D721Med (cell line): ENCODE data around the gene PCSK5.
"Not testable (repeated sequence)": the region's sequence is repeated elsewhere in the genome, so short reads cannot be mapped to it uniquely, and the experiment has no call there.

Experiments used
- DNase-seq: peaks from one replicate; pipeline ENCODE4 v3.0.0; 2011; ENCODE audit warnings: low spot score; ENCODE audit not compliant: insufficient read length
- FAIRE-seq: peaks from 2 replicates; lab custom pipeline; 2011; peaks lifted over from hg19 to GRCh38; lab: Jason Lieb, UNC
- TF ChIP-seq, protein P1 (sequence below): IDR thresholded peaks from 2 replicates; pipeline ENCODE4 v1.5.1; 2012; ENCODE audit warnings: mild to moderate bottlenecking, control low read depth; ENCODE audit not compliant: insufficient read depth; ENCODE audit errors: missing control alignments

PCSK5 gene

DNA sequence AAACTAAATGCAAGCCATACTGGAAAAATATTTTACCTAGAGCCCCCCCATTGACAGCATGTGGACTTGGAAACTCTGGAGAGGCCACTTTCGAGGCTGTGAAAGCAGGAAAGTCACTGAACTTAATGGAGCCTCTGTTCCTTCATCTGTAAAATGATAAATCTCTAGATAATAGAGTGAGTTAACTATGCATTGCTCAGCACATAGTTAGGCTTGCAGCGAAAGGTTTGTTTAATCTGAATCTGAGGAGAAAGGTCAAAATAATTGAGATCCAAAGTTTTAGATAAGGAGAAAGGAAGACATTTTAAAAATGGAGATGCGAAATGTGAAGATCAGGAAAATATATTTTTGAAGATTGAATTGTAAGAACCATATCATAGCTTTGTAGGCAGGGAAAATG is 4.6 kb downstream of the PCSK5 start:
- FAIRE-seq (no peak), DNase-seq (no peak)
- TF ChIP-seq, protein P1, sequence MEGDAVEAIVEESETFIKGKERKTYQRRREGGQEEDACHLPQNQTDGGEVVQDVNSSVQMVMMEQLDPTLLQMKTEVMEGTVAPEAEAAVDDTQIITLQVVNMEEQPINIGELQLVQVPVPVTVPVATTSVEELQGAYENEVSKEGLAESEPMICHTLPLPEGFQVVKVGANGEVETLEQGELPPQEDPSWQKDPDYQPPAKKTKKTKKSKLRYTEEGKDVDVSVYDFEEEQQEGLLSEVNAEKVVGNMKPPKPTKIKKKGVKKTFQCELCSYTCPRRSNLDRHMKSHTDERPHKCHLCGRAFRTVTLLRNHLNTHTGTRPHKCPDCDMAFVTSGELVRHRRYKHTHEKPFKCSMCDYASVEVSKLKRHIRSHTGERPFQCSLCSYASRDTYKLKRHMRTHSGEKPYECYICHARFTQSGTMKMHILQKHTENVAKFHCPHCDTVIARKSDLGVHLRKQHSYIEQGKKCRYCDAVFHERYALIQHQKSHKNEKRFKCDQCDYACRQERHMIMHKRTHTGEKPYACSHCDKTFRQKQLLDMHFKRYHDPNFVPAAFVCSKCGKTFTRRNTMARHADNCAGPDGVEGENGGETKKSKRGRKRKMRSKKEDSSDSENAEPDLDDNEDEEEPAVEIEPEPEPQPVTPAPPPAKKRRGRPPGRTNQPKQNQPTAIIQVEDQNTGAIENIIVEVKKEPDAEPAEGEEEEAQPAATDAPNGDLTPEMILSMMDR = no peak

DNA sequence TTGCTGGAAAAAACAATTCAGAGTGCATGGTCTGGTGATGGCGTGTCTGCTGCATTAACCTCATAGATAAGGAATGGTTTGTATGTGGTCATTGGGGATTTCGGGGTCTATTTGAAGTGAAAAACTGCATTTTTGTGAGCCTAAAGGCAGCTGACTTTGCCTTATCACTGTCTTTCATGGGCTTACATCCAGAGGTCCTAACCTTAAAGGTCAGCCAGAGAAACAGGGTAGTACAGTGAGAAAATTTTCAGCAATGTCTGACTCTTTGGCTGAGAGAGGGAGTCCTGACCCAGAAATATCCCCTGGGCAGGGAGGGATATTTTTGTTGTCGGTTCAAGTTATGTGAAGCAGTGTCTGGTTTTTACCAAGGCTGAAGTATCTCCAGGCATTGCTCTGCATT is 5.7 kb downstream of the PCSK5 start:
- TF ChIP-seq, protein P1 = no peak
- FAIRE-seq (no peak), DNase-seq (no peak)

DNA sequence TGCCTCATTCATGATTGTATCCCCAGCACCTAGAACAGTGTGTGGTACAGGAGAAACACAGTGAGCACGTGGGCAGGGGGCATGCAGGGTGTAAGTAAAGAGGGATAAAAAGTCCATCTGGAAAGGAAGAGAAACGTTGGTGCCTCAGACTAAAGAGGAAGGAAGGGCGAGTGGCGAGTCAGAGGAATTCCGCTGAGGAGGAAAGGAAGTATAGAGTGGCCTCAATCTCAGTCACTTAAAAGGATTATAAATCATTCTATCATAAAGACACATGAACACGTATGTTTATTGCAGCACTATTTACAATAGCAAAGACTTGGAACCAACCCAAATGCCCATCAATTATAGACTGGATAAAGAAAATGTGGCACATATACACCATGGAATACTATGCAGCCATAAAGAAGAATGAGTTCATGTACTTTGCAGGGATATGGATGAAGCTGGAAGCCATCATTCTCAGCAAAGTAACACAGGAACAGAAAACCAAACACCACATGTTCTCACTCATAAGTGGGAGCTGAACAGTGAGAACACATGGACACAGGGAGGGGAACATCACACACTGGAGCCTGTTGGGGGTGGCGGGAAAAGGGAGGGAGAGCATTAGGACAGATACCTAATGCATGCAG is 10.5 kb downstream of the PCSK5 start:
- not testable (repeated sequence) for DNase-seq, FAIRE-seq

DNA sequence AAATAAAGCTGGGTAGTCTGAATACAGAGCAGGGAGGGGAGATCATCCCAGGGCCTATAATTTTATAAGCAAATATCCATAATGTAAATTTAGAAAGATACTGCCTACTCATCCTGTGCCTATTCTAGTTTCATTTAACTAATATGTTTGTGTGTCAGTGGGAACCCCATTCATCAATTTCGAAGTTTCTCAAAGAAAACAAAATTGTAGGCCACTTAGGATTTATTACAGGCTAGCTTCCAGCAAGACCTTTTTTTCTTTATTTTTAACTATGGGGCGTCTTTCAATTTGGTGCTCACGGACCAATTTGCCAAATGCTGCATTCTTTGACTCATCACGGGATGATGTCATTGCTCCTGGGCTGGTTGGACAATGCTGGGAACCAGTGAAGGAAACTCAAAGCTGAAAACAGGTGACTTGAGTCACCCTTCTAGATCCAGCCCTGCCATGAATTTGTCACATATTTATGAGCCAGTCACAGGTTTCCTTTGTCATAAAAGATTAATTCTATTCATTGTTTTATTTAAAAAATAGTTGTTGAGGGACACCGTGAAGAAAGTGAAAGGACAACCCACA is 13.4 kb downstream of the PCSK5 start:
- DNase-seq = no peak
- TF ChIP-seq, protein P1 = no peak
- no peak for FAIRE-seq

DNA sequence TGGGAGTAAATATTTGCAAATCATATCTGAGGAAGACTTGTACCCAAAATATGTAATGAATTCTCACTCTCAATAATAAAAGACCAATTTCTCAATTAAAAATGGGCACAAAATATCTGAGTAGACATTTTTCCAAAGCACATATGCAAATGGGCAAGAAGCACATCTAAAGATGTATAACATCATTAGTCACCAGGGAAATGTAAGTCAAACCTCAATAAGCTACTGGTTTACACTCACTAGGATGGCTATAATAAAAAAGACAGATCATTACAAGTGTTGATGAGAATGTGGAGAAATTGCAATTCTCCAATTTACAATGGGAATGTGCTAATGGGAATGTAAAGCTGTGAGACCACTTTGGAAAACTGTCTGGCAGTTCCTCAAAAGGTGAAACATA is 13.9 kb downstream of the PCSK5 start:
- no peak for DNase-seq
- no peak for FAIRE-seq
- TF ChIP-seq, protein P1 = no peak

DNA sequence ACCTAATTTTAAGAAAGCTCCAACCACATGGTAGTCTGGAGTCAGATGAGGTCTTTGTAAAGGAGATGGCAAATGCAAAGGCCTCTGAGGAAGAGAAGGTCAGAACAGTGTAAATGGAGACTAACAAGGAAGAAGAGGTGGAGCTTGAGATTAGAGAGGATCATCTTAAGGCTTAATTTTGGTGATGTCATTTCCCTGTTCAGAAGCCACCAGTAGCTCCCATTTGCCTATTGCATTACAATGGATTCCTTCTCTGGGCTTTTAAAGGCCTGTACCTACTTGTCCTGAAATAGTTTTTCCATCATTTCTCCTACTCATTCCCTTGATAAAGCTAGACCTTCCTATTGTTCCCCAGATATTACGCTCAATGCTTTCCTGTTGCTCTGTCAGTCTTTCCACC is 16.1 kb downstream of the PCSK5 start:
- FAIRE-seq = no peak
- TF ChIP-seq, protein P1 = no peak
- no peak for DNase-seq

DNA sequence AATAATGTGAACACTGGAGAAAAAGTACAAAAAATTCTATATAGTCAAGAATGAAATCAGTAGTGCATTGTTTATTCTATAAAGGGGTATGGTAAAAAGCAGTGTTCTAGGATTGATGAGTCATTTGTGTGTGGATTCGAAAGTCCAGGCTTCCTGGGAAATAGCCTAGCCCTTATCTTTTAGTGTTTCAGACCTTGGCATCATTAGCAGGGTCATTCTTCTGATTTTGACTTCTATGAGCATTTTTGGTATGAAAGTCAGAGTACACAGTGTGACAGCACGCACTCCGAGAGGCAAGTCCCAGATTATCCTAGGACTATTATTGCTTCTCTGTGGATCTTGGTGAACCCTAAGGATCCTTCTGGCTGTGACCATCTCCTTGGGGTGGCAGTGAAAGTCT is 16.9 kb downstream of the PCSK5 start:
- no peak for DNase-seq
- no peak for FAIRE-seq

More for the DNA sequence above, 16.9 kb downstream of the PCSK5 start:
- TF ChIP-seq, protein P1 = no peak
